HCT116 (cell line): ENCODE results near the gene OR4D9. TPM values are rescaled to one million over a fixed set of nuclear protein-coding genes. Genes with fewer than 3 reads are reported as not detected.
"Not testable (repeated sequence)": the region's sequence is repeated elsewhere in the genome, so short reads cannot be mapped to it uniquely, and the experiment has no call there.

Experiments used
- ATAC-seq: fragments of 200-7000 bp; cut with Tn5 transposase; 2 replicates; pipeline ENCODE4 v1.9.1; 2020; ENCODE audit warnings: mild to moderate bottlenecking, moderate library complexity
- BruUV-seq: library from RNA; stranded (reverse); fragments of 400-500 nt; replicated peaks from 2 replicates; lab custom pipeline; 2021; lab: Mats Ljungman, UMichigan
- CTCF ChIA-PET: fragments of 300-600 bp; sonication (Branson Sonifier 250); formaldehyde crosslinking; loops from one replicate; lab custom pipeline; 2021; ENCODE audit warnings: antibody characterized with exemption; lab: Charles Lee
- POLR2A ChIA-PET: fragments of 300-600, 350-600 bp; sonication (Branson Sonifier 250); formaldehyde crosslinking; loops from one replicate; lab custom pipeline; 2021; ENCODE audit warnings: antibody characterized with exemption; lab: Charles Lee
- RAD21 ChIA-PET, 2 experiments: fragments of 300-600 bp; sonication (Branson Sonifier 250); formaldehyde crosslinking; loops; one replicate each; lab custom pipeline; 2023; ENCODE audit warnings: low total read pairs in 2 of 2; ENCODE audit not compliant: uncharacterized antibody in 2 of 2, unreplicated experiment in 2 of 2, low non-redundant PET in 1 of 2; lab: Charles Lee
- DNase-seq: peaks from one replicate; pipeline ENCODE4 v3.0.0-alpha.2; 2010; ENCODE audit warnings: low read depth, low spot score
- H2AFZ ChIP-seq: fragments of 200-600 bp; shearing (Covaris generic), sonication (generic); 2 replicates; pipeline ENCODE4 v1.6.1; 2017; ENCODE audit warnings: low read depth, mixed run types, mixed read lengths, antibody characterized with exemption, low read length; ENCODE audit not compliant: poor library complexity, severe bottlenecking
- H3K27ac ChIP-seq: 2 replicates; pipeline ENCODE4 v1.5.1; 2012; ENCODE audit warnings: low read depth, low read length
- H3K27me3 ChIP-seq: fragments of 200-600 bp; sonication (generic); 2 replicates; pipeline ENCODE4 v1.6.1; 2016; ENCODE audit warnings: mixed run types, low read length, mixed read lengths; ENCODE audit not compliant: insufficient read depth
- H3K36me3 ChIP-seq, 2 experiments: fragments of 200-500 bp in 1 of 2; fragments of 200-600 bp in 1 of 2; sonication (Bioruptor generic) in 1 of 2; sonication (generic) in 1 of 2; 2 replicates each; pipeline versions ENCODE4 v1.5.1 to v1.6.1; 2014 to 2016; ENCODE audit warnings: low read length in 2 of 2, inconsistent platforms in 1 of 2, mixed read lengths in 1 of 2, mixed run types in 1 of 2; ENCODE audit not compliant: insufficient read depth in 2 of 2, control insufficient read depth in 1 of 2
- H3K4me1 ChIP-seq, 2 experiments: fragments of 200-600 bp in 1 of 2; sonication (generic) in 1 of 2; 2 replicates each; pipeline versions ENCODE4 v1.5.1 to v1.6.1; 2012 to 2017; ENCODE audit warnings: low read length in 2 of 2, inconsistent platforms in 1 of 2, mild to moderate bottlenecking in 1 of 2, mixed read lengths in 1 of 2, mixed run types in 1 of 2, moderate library complexity in 1 of 2; ENCODE audit not compliant: insufficient read depth in 2 of 2, control insufficient read depth in 1 of 2
- H3K4me2 ChIP-seq: fragments of 200-600 bp; sonication (generic); 2 replicates; pipeline ENCODE4 v1.6.1; 2017; ENCODE audit warnings: mixed run types, low read length, mixed read lengths
- H3K4me3 ChIP-seq, 2 experiments: fragments of 200-600 bp in 1 of 2; sonication (generic) in 1 of 2; replicated peaks in 1 of 2; 2 replicates each; pipeline ENCODE4 v1.5.1; 2011 to 2016; ENCODE audit warnings: low read length in 2 of 2, control low read depth in 1 of 2, low read depth in 1 of 2, mild to moderate bottlenecking in 1 of 2, mixed read lengths in 1 of 2, mixed run types in 1 of 2
- H3K79me2 ChIP-seq: fragments of 200-600 bp; sonication (generic); 2 replicates; pipeline ENCODE4 v1.6.1; 2017; ENCODE audit warnings: mild to moderate bottlenecking, mixed run types, low read length, moderate library complexity, mixed read lengths; ENCODE audit not compliant: insufficient read depth
- H3K9ac ChIP-seq: fragments of 200-600 bp; sonication (generic); 2 replicates; pipeline ENCODE4 v1.6.1; 2016; ENCODE audit warnings: low read length, mixed read lengths
- H3K9me2 ChIP-seq: fragments of 200-600 bp; sonication (generic), shearing (Covaris generic); 2 replicates; pipeline ENCODE4 v1.6.1; 2017; ENCODE audit warnings: mixed run types, mild to moderate bottlenecking, moderate library complexity; ENCODE audit not compliant: insufficient read depth
- H3K9me3 ChIP-seq, 2 experiments: fragments of 200-500 bp in 1 of 2; fragments of 200-600 bp in 1 of 2; sonication (Bioruptor generic) in 1 of 2; sonication (generic) in 1 of 2; 2 replicates each; pipeline ENCODE4 v1.6.1; 2014 to 2017; ENCODE audit warnings: low read length in 2 of 2, mixed read lengths in 2 of 2, inconsistent platforms in 1 of 2, low read depth in 1 of 2, mild to moderate bottlenecking in 1 of 2, mixed run types in 1 of 2, moderate library complexity in 1 of 2; ENCODE audit not compliant: control insufficient read depth in 1 of 2, insufficient read depth in 1 of 2
- H4K20me1 ChIP-seq: fragments of 200-600 bp; sonication (generic), shearing (Covaris generic); 2 replicates; pipeline ENCODE4 v1.6.1; 2017; ENCODE audit warnings: mixed run types, mild to moderate bottlenecking, moderate library complexity; ENCODE audit not compliant: insufficient read depth
- FOSL1 ChIP-seq: IDR thresholded peaks from 2 replicates; pipeline ENCODE4 v1.6.1; 2012; ENCODE audit warnings: low read depth
- SIN3A ChIP-seq: IDR thresholded peaks from 2 replicates; pipeline ENCODE4 v1.6.1; 2012; ENCODE audit warnings: low read depth
- SP1 ChIP-seq: IDR thresholded peaks from 2 replicates; pipeline ENCODE4 v1.6.1; 2012; ENCODE audit warnings: low read depth
- SRF ChIP-seq: IDR thresholded peaks from 2 replicates; pipeline ENCODE4 v1.6.1; 2012; ENCODE audit warnings: low read depth
- TCF7L2 ChIP-seq: IDR thresholded peaks from 2 replicates; pipeline ENCODE4 v1.7.0; 2011; ENCODE audit warnings: borderline replicate concordance, inconsistent platforms; ENCODE audit not compliant: insufficient read depth, insufficient read length; ENCODE audit errors: extremely low read depth
- intact Hi-C: fragments of 100-400 bp; cut with micrococcal nuclease; formaldehyde crosslinking; loops from 2 replicates; pipeline ENCODE4 v1.10.0; 2022
- total RNA-seq: library from RNA; stranded (reverse); gene quantifications from one replicate; pipeline ENCODE4 v1.2.1, GENCODE V29; 2021; ENCODE audit not compliant: unreplicated experiment

Gene OR4D9
- total RNA-seq, 1 experiment from 2014 or later = not detected

- TF ChIP-seq SP1 (peak; percentile 92), SIN3A (peak; percentile 78), TCF7L2 (peak; percentile 93), FOSL1 (peak; percentile 97)
Measured at GRCh38 chr11:59545179-59546020, 34.1 kb downstream of the OR4D9 start (continued).

GRCh38 chr11:59547605-59548308 is 36.4 kb downstream of the OR4D9 start:
- H2AFZ ChIP-seq, H3K4me3 ChIP-seq, intact Hi-C loops, H3K36me3 ChIP-seq, H3K9me2 ChIP-seq, ATAC-seq, H4K20me1 ChIP-seq, H3K79me2 ChIP-seq, BruUV-seq, DNase-seq, RAD21 ChIA-PET, H3K9me3 ChIP-seq, H3K27me3 ChIP-seq: not testable (repeated sequence)
- Histone ChIP-seq H3K4me1 (peaks cover 48 to 77% of the 10 kb centered on the region in 2 experiments), H3K27ac (peak overlapping the region; percentile 4; the same call in 1 of the 2 replicates), H3K4me2 (peak overlapping the region; percentile 59), H3K9ac (peak overlapping the region; percentile 31; the same call in 1 of the 2 replicates)
- ChIA-PET CTCF (interaction anchor here (4.7 kb wide), 1 partner anchor 10 kb away, joined by 26 read pairs; no protein-coding TSS in a partner anchor), POLR2A (interaction anchor here (1.4 to 2.0 kb wide), 5 partner anchors 8 to 18 kb away, joined by 3 to 5 read pairs (median 4); no protein-coding TSS in a partner anchor)
- TF ChIP-seq SRF = 0 out of 2 replicates have a peak, but pooled peaks have one; percentile 36
